ENCODE results near the gene CAPRIN1.

CAPRIN1 gene

GRCh38 chr11:34132261-34132965 is 80.9 kb downstream of the CAPRIN1 start:
- H3K4me3 ChIP-seq (ENCODE audit: low read depth, low read length): no peak overlapping the region
- TF ChIP-seq, protein P1, sequence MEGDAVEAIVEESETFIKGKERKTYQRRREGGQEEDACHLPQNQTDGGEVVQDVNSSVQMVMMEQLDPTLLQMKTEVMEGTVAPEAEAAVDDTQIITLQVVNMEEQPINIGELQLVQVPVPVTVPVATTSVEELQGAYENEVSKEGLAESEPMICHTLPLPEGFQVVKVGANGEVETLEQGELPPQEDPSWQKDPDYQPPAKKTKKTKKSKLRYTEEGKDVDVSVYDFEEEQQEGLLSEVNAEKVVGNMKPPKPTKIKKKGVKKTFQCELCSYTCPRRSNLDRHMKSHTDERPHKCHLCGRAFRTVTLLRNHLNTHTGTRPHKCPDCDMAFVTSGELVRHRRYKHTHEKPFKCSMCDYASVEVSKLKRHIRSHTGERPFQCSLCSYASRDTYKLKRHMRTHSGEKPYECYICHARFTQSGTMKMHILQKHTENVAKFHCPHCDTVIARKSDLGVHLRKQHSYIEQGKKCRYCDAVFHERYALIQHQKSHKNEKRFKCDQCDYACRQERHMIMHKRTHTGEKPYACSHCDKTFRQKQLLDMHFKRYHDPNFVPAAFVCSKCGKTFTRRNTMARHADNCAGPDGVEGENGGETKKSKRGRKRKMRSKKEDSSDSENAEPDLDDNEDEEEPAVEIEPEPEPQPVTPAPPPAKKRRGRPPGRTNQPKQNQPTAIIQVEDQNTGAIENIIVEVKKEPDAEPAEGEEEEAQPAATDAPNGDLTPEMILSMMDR (IDR thresholded peaks at IDR 0.05; ENCODE audit: low read depth, low read length, missing control alignments): no peak
- DNase-seq (ENCODE audit: low read depth): no peak

- TF ChIP-seq, protein P1 (IDR thresholded peaks at IDR 0.05; ENCODE audit: low read depth, low read length, missing control alignments): no peak
- DNase-seq (ENCODE audit: low read depth): peak; percentile 55
- no peak overlapping the region for H3K4me3 ChIP-seq (ENCODE audit: low read depth, low read length)
Measured at GRCh38 chr11:34134765-34135164, 83.2 kb downstream of the CAPRIN1 start.

- H3K4me3 ChIP-seq (ENCODE audit: low read depth, low read length): no peak overlapping the region
- no peak for DNase-seq (ENCODE audit: low read depth)
- TF ChIP-seq, protein P1 (IDR thresholded peaks at IDR 0.05; ENCODE audit: low read depth, low read length, missing control alignments): no peak
Measured at GRCh38 chr11:34135439-34135838, 83.9 kb downstream of the CAPRIN1 start.

DNA sequence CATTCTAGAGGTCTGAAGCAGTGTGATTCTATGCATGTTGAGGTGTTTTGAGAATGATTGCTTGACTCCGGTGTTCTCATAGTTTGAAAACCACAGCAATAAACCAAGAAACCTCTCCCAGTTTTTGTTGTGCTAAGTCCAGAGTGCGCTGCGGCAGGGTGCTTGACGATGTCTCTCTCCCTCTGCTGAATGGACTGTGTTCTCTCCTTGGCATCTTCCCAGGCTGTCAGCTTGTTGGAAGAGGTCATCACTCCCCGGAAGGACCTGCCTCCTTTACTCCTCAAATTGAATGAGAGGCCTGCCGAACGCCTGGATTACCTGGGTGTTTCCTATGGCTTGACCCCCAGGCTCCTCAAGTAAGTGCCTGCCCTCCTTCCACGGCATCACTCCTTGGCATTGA is 84.9 kb downstream of the CAPRIN1 start:
- H3K4me3 ChIP-seq (ENCODE audit: low read depth, low read length): no peak overlapping the region
- TF ChIP-seq, protein P1 (IDR thresholded peaks at IDR 0.05; ENCODE audit: low read depth, low read length, missing control alignments): no peak
- no peak for DNase-seq (ENCODE audit: low read depth)

- no peak for DNase-seq (ENCODE audit: low read depth)
- TF ChIP-seq, protein P1 (IDR thresholded peaks at IDR 0.05; ENCODE audit: low read depth, low read length, missing control alignments): no peak
- H3K4me3 ChIP-seq (ENCODE audit: low read depth, low read length): no peak overlapping the region
Measured at GRCh38 chr11:34139346-34139745, 87.8 kb downstream of the CAPRIN1 start.

GRCh38 chr11:34140149-34140548 is 88.6 kb downstream of the CAPRIN1 start:
- no peak for DNase-seq (ENCODE audit: low read depth)

More at GRCh38 chr11:34140149-34140548, 88.6 kb downstream of the CAPRIN1 start:
- H3K4me3 ChIP-seq (ENCODE audit: low read depth, low read length): no peak overlapping the region
- TF ChIP-seq, protein P1 (IDR thresholded peaks at IDR 0.05; ENCODE audit: low read depth, low read length, missing control alignments): no peak

Data from GM12864 (cell line).